ENCODE results near the gene ALKBH1.
"Not testable (repeated sequence)": the region's sequence is repeated elsewhere in the genome, so short reads cannot be mapped to it uniquely, and the experiment has no call there.

The ALKBH1 gene

GRCh38 chr14:77673193-77673592 lies 34.6 kb downstream of the ALKBH1 start:
- Histone ChIP-seq H3K36me3 (ENCODE audit: low read depth) (peaks cover 48% of the 10 kb centered on the region), H3K27me3 (ENCODE audit: insufficient read depth, poor library complexity, severe bottlenecking) (no peaks in the 10 kb centered on the region), H3K27ac (ENCODE audit: poor library complexity, severe bottlenecking) (no peak overlapping the region), H3K4me3 (ENCODE audit: severe bottlenecking) (no peak overlapping the region), H3K9me3 (ENCODE audit: severe bottlenecking) (no peaks in the 10 kb centered on the region), H3K4me1 (ENCODE audit: insufficient read depth, poor library complexity, severe bottlenecking) (no peaks in the 10 kb centered on the region)
- no peak for TF ChIP-seq CTCF (IDR thresholded peaks at IDR 0.05; ENCODE audit: poor library complexity, severe bottlenecking)
- ATAC-seq (ENCODE audit: low read depth) (no peak), DNase-seq (ENCODE audit: low spot score) (no peak)

- Histone ChIP-seq H3K4me1 (ENCODE audit: insufficient read depth, poor library complexity, severe bottlenecking) (peaks cover 8% of the 10 kb centered on the region), H3K27ac (ENCODE audit: poor library complexity, severe bottlenecking) (no peak overlapping the region), H3K9me3 (ENCODE audit: severe bottlenecking) (no peaks in the 10 kb centered on the region), H3K36me3 (ENCODE audit: low read depth) (peaks cover 9% of the 10 kb centered on the region; the same call in 1 of the 2 replicates), H3K4me3 (ENCODE audit: severe bottlenecking) (no peak overlapping the region), H3K27me3 (ENCODE audit: insufficient read depth, poor library complexity, severe bottlenecking) (no peaks in the 10 kb centered on the region)
- no peak for DNase-seq (ENCODE audit: low spot score)
- no peak for TF ChIP-seq CTCF (IDR thresholded peaks at IDR 0.05; ENCODE audit: poor library complexity, severe bottlenecking)
- no peak for ATAC-seq (ENCODE audit: low read depth)
Observed at GRCh38 chr14:77667331-77667730, 40.5 kb downstream of the ALKBH1 start.

GRCh38 chr14:77663293-77663692 lies 44.5 kb downstream of the ALKBH1 start:
- Histone ChIP-seq H3K4me1 (ENCODE audit: insufficient read depth, poor library complexity, severe bottlenecking) (peaks cover 8% of the 10 kb centered on the region), H3K9me3 (ENCODE audit: severe bottlenecking) (no peaks in the 10 kb centered on the region), H3K36me3 (ENCODE audit: low read depth) (no peaks in the 10 kb centered on the region), H3K4me3 (ENCODE audit: severe bottlenecking) (no peak overlapping the region), H3K27ac (ENCODE audit: poor library complexity, severe bottlenecking) (peak overlapping the region; percentile 11), H3K27me3 (ENCODE audit: insufficient read depth, poor library complexity, severe bottlenecking) (no peaks in the 10 kb centered on the region)
- ATAC-seq (ENCODE audit: low read depth) (peak; percentile 97), DNase-seq (ENCODE audit: low spot score) (no peak)
- TF ChIP-seq CTCF (IDR thresholded peaks at IDR 0.05; ENCODE audit: poor library complexity, severe bottlenecking): no peak

GRCh38 chr14:77661562-77661961 lies 46.3 kb downstream of the ALKBH1 start:
- H3K27ac ChIP-seq (ENCODE audit: poor library complexity, severe bottlenecking); H3K36me3 ChIP-seq (ENCODE audit: low read depth); H3K4me1 ChIP-seq (ENCODE audit: insufficient read depth, poor library complexity, severe bottlenecking); H3K9me3 ChIP-seq (ENCODE audit: severe bottlenecking); ATAC-seq (ENCODE audit: low read depth); H3K27me3 ChIP-seq (ENCODE audit: insufficient read depth, poor library complexity, severe bottlenecking); DNase-seq (ENCODE audit: low spot score); H3K4me3 ChIP-seq (ENCODE audit: severe bottlenecking): not testable (repeated sequence)

GRCh38 chr14:77660754-77661153 lies 47.1 kb downstream of the ALKBH1 start:
- Histone ChIP-seq H3K4me3 (ENCODE audit: severe bottlenecking) (no peak overlapping the region), H3K4me1 (ENCODE audit: insufficient read depth, poor library complexity, severe bottlenecking) (peaks cover 8% of the 10 kb centered on the region), H3K36me3 (ENCODE audit: low read depth) (no peaks in the 10 kb centered on the region), H3K9me3 (ENCODE audit: severe bottlenecking) (no peaks in the 10 kb centered on the region), H3K27ac (ENCODE audit: poor library complexity, severe bottlenecking) (no peak overlapping the region), H3K27me3 (ENCODE audit: insufficient read depth, poor library complexity, severe bottlenecking) (no peaks in the 10 kb centered on the region)
- DNase-seq (ENCODE audit: low spot score): no peak
- ATAC-seq (ENCODE audit: low read depth): no peak
- TF ChIP-seq CTCF (IDR thresholded peaks at IDR 0.05; ENCODE audit: poor library complexity, severe bottlenecking): no peak

All from RWPE2 (cell line).